ENCODE measurements around the gene AEBP2.
"Not testable (repeated sequence)": the region's sequence is repeated elsewhere in the genome, so short reads cannot be mapped to it uniquely, and the experiment has no call there.

Gene AEBP2

GRCh38 chr12:19428246-19428645 lies 11.0 kb upstream of the AEBP2 start:
- TF ChIP-seq CTCF (IDR thresholded peaks at IDR 0.05; ENCODE audit: insufficient read depth, low read depth, low read length, missing control alignments): no peak

GRCh38 chr12:19429491-19429890 lies 9.8 kb upstream of the AEBP2 start:
- H3K4me3 ChIP-seq (ENCODE audit: low read length); DNase-seq (ENCODE audit: low read depth): not testable (repeated sequence)

More at GRCh38 chr12:19428246-19428645, 11.0 kb upstream of the AEBP2 start:
- H3K4me3 ChIP-seq (ENCODE audit: low read length): no peak overlapping the region
- peak; percentile 78 for DNase-seq (ENCODE audit: low read depth)

- peak; percentile 39 for DNase-seq (ENCODE audit: low read depth)
- H3K4me3 ChIP-seq (ENCODE audit: low read length): no peak overlapping the region
- TF ChIP-seq CTCF (IDR thresholded peaks at IDR 0.05; ENCODE audit: insufficient read depth, low read depth, low read length, missing control alignments): no peak
Observed at GRCh38 chr12:19430988-19431387, 8.3 kb upstream of the AEBP2 start.

- H3K4me3 ChIP-seq (ENCODE audit: low read length): no peak overlapping the region
- no peak for TF ChIP-seq CTCF (IDR thresholded peaks at IDR 0.05; ENCODE audit: insufficient read depth, low read depth, low read length, missing control alignments)
- peak; percentile 96 for DNase-seq (ENCODE audit: low read depth)
Observed at GRCh38 chr12:19431407-19432308, 7.6 kb upstream of the AEBP2 start.

GRCh38 chr12:19432309-19433170 lies 6.8 kb upstream of the AEBP2 start:
- no peak for TF ChIP-seq CTCF (IDR thresholded peaks at IDR 0.05; ENCODE audit: insufficient read depth, low read depth, low read length, missing control alignments)
- H3K4me3 ChIP-seq (ENCODE audit: low read length): no peak overlapping the region
- DNase-seq (ENCODE audit: low read depth): peak; percentile 71

- no peak for TF ChIP-seq CTCF (IDR thresholded peaks at IDR 0.05; ENCODE audit: insufficient read depth, low read depth, low read length, missing control alignments)
- H3K4me3 ChIP-seq (ENCODE audit: low read length): no peak overlapping the region
- DNase-seq (ENCODE audit: low read depth): no peak
Observed at GRCh38 chr12:19434538-19434937, 4.8 kb upstream of the AEBP2 start.

- no peak for DNase-seq (ENCODE audit: low read depth)
- TF ChIP-seq CTCF (IDR thresholded peaks at IDR 0.05; ENCODE audit: insufficient read depth, low read depth, low read length, missing control alignments): no peak
- no peak overlapping the region for H3K4me3 ChIP-seq (ENCODE audit: low read length)
Observed at GRCh38 chr12:19435831-19436497, 3.3 kb upstream of the AEBP2 start.
